CD14-positive monocyte (primary cell): ENCODE data around the gene UVSSA. TPM values are rescaled to one million over a fixed set of nuclear protein-coding genes. Genes with fewer than 3 reads are reported as not detected.
A peak's percentile ranks its signal among the peaks of the same experiment; 100 is the strongest.

ENCODE experiments used
- DNase-seq, 3 donors: peaks; one replicate each; pipeline ENCODE4 v3.0.0-alpha.2; 2011 to 2022
- H2AFZ ChIP-seq: 2 replicates; pipeline ENCODE4 v1.6.0; 2012; ENCODE audit warnings: mild to moderate bottlenecking, low read depth, low read length, inconsistent platforms; ENCODE audit not compliant: insufficient read depth, poor library complexity, severe bottlenecking
- H3K27ac ChIP-seq, 2 donors: 1 replicate in 1 of 2; 2 replicates in 1 of 2; pipeline ENCODE4 v1.5.1; 2012 to 2013; ENCODE audit warnings: low read length in 2 of 2, control low read depth in 1 of 2, inconsistent platforms in 1 of 2, low read depth in 1 of 2, mild to moderate bottlenecking in 1 of 2
- H3K27me3 ChIP-seq, 2 donors: one replicate each; pipeline versions ENCODE4 v1.6.0 to v1.6.1; 2011 to 2013; ENCODE audit warnings: low read length in 2 of 2; ENCODE audit not compliant: control insufficient read depth in 2 of 2, insufficient read depth in 2 of 2
- H3K36me3 ChIP-seq, 2 donors: replicated peaks in 1 of 2; 1 replicate in 1 of 2; 2 replicates in 1 of 2; pipeline versions ENCODE4 v1.5.1 to v1.6.1; 2012 to 2013; ENCODE audit warnings: low read length in 2 of 2, control low read depth in 1 of 2, inconsistent platforms in 1 of 2, mild to moderate bottlenecking in 1 of 2; ENCODE audit not compliant: insufficient read depth in 2 of 2, control insufficient read depth in 1 of 2
- H3K4me1 ChIP-seq, 2 donors: 1 replicate in 1 of 2; 2 replicates in 1 of 2; pipeline versions ENCODE4 v1.5.1 to v1.6.1; 2012 to 2013; ENCODE audit warnings: low read length in 2 of 2, control low read depth in 1 of 2, inconsistent platforms in 1 of 2, mild to moderate bottlenecking in 1 of 2, moderate library complexity in 1 of 2; ENCODE audit not compliant: insufficient read depth in 2 of 2, control insufficient read depth in 1 of 2
- H3K4me2 ChIP-seq: replicated peaks from 2 replicates; pipeline ENCODE3; 2012; ENCODE audit warnings: low read length, moderate library complexity, mild to moderate bottlenecking; ENCODE audit not compliant: poor library complexity, severe bottlenecking; ENCODE audit errors: extremely low read depth
- H3K4me3 ChIP-seq, 3 experiments: fragments of 200-600 bp in 1 of 3; sonication (generic) in 1 of 3; replicated peaks in 1 of 3; 1 replicate in 2 of 3; 2 replicates in 1 of 3; pipeline ENCODE4 v1.5.1; 2011 to 2013; ENCODE audit warnings: low read length in 3 of 3, mild to moderate bottlenecking in 3 of 3, control low read depth in 2 of 3, low read depth in 2 of 3, inconsistent platforms in 1 of 3, moderate library complexity in 1 of 3
- H3K79me2 ChIP-seq: 2 replicates; pipeline ENCODE4 v1.6.0; 2012; ENCODE audit warnings: mild to moderate bottlenecking, control low read depth, inconsistent platforms, low read length, moderate library complexity; ENCODE audit not compliant: insufficient read depth
- H3K9ac ChIP-seq: 2 replicates; pipeline ENCODE4 v1.6.0; 2017; ENCODE audit warnings: low read length, mild to moderate bottlenecking; ENCODE audit not compliant: insufficient read depth, poor library complexity, severe bottlenecking
- H3K9me3 ChIP-seq, 2 donors: replicated peaks in 1 of 2; 1 replicate in 1 of 2; 2 replicates in 1 of 2; pipeline versions ENCODE4 v1.5.1 to v1.6.1; 2012 to 2013; ENCODE audit warnings: low read length in 2 of 2, control low read depth in 1 of 2; ENCODE audit not compliant: control insufficient read depth in 1 of 2, insufficient read depth in 1 of 2
- H4K20me1 ChIP-seq: 2 replicates; pipeline ENCODE4 v1.6.0; 2012; ENCODE audit warnings: mild to moderate bottlenecking, low read length, control low read depth, moderate library complexity; ENCODE audit not compliant: insufficient read depth
- H3K27ac Mint-ChIP-seq, 7 donors: one replicate each; pipeline ENCODE4 v1.8.0; 2020; ENCODE audit warnings: mild to moderate bottlenecking in 7 of 7, mixed read lengths in 7 of 7, moderate library complexity in 6 of 7, inconsistent platforms in 2 of 7
- H3K27me3 Mint-ChIP-seq, 3 donors: one replicate each; pipeline ENCODE4 v1.8.0; 2021 to 2022; ENCODE audit warnings: low read depth in 3 of 3, mild to moderate bottlenecking in 3 of 3, mixed read lengths in 3 of 3, moderate library complexity in 3 of 3, inconsistent platforms in 1 of 3
- H3K36me3 Mint-ChIP-seq, 2 donors: one replicate each; pipeline ENCODE4 v1.8.0; 2020; ENCODE audit warnings: mixed read lengths in 2 of 2, inconsistent platforms in 1 of 2, mild to moderate bottlenecking in 1 of 2
- H3K4me1 Mint-ChIP-seq: one replicate; pipeline ENCODE4 v1.8.0; 2020; ENCODE audit warnings: mild to moderate bottlenecking, mixed read lengths
- H3K4me3 Mint-ChIP-seq, 2 donors: one replicate each; pipeline ENCODE4 v1.8.0; 2020; ENCODE audit warnings: mild to moderate bottlenecking in 2 of 2, mixed read lengths in 2 of 2, moderate library complexity in 1 of 2
- H3K9me3 Mint-ChIP-seq, 7 donors: one replicate each; pipeline ENCODE4 v1.8.0; 2020 to 2022; ENCODE audit warnings: mixed read lengths in 7 of 7, mild to moderate bottlenecking in 6 of 7, moderate library complexity in 6 of 7, inconsistent platforms in 2 of 7
- WGBS: methylation state at CpG from one replicate; pipeline ENCODE4 v1.1.5; 2013; ENCODE audit warnings: missing lambda C conversion rate; ENCODE audit not compliant: insufficient coverage; 5-methylcytosine and 5-hydroxymethylcytosine counted together
- intact Hi-C, 2 donors: fragments of 100-400 bp; cut with micrococcal nuclease; formaldehyde crosslinking; loops; one replicate each; pipeline versions ENCODE4 v1.15.0 to v1.15.1; 2023
- polyA plus RNA-seq, 3 donors: library from polyadenylated mRNA; depleted of rRNA in 1 of 3; unstranded in 2 of 3; stranded (reverse) in 1 of 3; fragments of 300-500 nt in 2 of 3; fragments of >200 nt in 1 of 3; fragmentation: Illumina TruSeq in 2 of 3; gene quantifications; 1 replicate in 2 of 3; 2 replicates in 1 of 3; pipeline ENCODE4 v1.2.3, GENCODE V29; 2012 to 2021
- TF ChIP-seq, protein P1 (sequence below): fragments of 200-600 bp; IDR thresholded peaks from one replicate; pipeline ENCODE4 v1.8.0; 2022; ENCODE audit warnings: antibody characterized with exemption, mild to moderate bottlenecking

The UVSSA gene
- polyA plus RNA-seq, 3 donors: 2.6 to 54.0 (median 4.8) TPM

DNA sequence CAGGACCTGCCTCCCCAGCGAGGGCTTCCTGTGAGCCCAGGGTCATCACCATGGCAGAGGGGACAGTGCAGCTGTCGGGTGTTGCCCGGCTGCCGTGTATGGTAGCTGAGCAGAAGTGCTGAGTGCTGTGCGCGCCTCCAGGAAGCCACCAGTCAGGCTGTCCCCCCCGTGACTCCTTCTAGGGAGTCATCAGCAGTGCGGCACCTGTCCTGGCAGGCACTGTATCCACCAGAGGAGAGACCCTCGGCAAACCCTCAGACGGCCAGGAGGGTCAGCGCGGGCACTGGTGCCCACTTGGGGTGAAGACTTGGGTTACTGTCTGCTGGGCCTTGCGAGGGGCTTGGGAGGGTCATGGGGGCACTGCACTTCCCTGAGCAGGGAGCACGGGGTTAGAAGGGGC, 8.4 kb downstream of the UVSSA start:
- Mint-ChIP-seq H3K27ac (peak overlapping the region in 2 of 7 donors; percentile 41 to 63), H3K9me3 (no peaks in the 10 kb centered on the region), H3K4me1 (peaks cover 4% of the 10 kb centered on the region), H3K27me3 (peaks cover 0 to 1% (median 0%) of the 10 kb centered on the region in 3 donors), H3K36me3 (peaks cover 37 to 80% of the 10 kb centered on the region in 2 donors), H3K4me3 (no peak overlapping the region)
- Histone ChIP-seq H3K27me3 (no peaks in the 10 kb centered on the region), H3K4me3 (no peak overlapping the region), H3K4me1 (no peaks in the 10 kb centered on the region), H3K27ac (no peak overlapping the region), H3K4me2 (no peak overlapping the region), H2AFZ (no peak overlapping the region), H3K79me2 (no peaks in the 10 kb centered on the region), H4K20me1 (no peaks in the 10 kb centered on the region), H3K36me3 (peaks cover 67 to 76% of the 10 kb centered on the region in 2 donors), H3K9ac (no peak overlapping the region), H3K9me3 (no peaks in the 10 kb centered on the region)
- TF ChIP-seq, protein P1, sequence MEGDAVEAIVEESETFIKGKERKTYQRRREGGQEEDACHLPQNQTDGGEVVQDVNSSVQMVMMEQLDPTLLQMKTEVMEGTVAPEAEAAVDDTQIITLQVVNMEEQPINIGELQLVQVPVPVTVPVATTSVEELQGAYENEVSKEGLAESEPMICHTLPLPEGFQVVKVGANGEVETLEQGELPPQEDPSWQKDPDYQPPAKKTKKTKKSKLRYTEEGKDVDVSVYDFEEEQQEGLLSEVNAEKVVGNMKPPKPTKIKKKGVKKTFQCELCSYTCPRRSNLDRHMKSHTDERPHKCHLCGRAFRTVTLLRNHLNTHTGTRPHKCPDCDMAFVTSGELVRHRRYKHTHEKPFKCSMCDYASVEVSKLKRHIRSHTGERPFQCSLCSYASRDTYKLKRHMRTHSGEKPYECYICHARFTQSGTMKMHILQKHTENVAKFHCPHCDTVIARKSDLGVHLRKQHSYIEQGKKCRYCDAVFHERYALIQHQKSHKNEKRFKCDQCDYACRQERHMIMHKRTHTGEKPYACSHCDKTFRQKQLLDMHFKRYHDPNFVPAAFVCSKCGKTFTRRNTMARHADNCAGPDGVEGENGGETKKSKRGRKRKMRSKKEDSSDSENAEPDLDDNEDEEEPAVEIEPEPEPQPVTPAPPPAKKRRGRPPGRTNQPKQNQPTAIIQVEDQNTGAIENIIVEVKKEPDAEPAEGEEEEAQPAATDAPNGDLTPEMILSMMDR: no peak
- intact Hi-C loops: no loop called here
- no peak for DNase-seq
- WGBS: 94% methylated on average over 13 of the region's 14 CpGs

DNA sequence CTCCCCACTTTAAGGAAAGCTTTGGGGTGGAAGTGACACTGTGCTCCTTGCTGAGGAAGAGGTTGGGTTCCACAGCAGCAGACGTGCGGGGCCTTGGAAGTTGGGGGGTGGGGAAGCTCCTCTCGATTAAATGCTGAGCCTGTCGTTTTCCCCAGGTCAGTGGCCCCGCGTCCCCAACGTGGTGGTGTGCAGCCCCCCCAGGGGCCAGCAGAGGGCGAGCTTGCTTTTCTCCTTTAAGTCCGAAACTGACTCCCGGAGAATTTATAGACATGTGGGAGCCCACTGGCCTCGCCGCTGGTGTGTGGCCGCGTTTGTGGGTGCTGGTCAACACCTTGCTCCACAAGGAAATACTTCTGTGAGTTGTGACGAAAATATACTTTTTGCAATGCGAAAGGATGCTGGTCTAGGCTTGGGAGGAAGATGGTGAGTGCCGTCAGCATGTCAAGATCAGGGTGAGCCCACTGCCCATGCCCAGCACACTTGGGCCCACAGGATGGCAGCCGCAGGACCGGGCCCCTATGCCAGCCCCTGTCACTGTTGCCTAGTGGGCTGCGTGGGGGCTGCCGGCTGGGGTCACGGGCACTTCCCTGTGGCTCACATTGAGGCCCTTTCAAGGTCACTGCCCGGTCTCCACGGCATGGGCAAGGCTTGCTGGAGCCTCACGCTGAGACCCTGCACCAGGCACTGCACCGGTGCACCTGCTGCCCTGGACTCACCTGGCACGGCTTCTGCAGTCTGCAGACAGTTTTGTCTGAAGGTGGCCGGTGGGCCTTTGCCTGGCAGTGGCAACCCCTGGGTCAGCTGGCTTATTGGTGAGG, 9.4 kb downstream of the UVSSA start:
- peak overlapping the region in 3 of 7 donors; percentile 30 to 73 (median 33) for H3K27ac Mint-ChIP-seq
- H4K20me1 ChIP-seq: no peaks in the 10 kb centered on the region
- TF ChIP-seq, protein P1: peak; percentile 81
- no peaks in the 10 kb centered on the region for H3K4me1 ChIP-seq
- H3K27ac ChIP-seq: no peak overlapping the region
- DNase-seq: peak; percentile 18 to 33 (median 30)
- no peak overlapping the region for H3K4me3 ChIP-seq
- no peaks in the 10 kb centered on the region for H3K79me2 ChIP-seq
- H3K4me3 Mint-ChIP-seq: no peak overlapping the region
- H3K36me3 Mint-ChIP-seq: peaks cover 33 to 83% of the 10 kb centered on the region in 2 donors
- H3K4me2 ChIP-seq: no peak overlapping the region
- peaks cover 74 to 85% of the 10 kb centered on the region in 2 donors for H3K36me3 ChIP-seq
- H3K27me3 ChIP-seq: no peaks in the 10 kb centered on the region
- H3K9ac ChIP-seq: no peak overlapping the region
- no peaks in the 10 kb centered on the region for H3K9me3 ChIP-seq
- intact Hi-C loops: loop anchor here in 1 of 2 donors (2.0 kb wide), 1 partner anchor 272 kb away; no protein-coding TSS in a partner anchor
- peaks cover 0 to 1% (median 0%) of the 10 kb centered on the region in 3 donors for H3K27me3 Mint-ChIP-seq
- 67% methylated on average over 26 of the region's 28 CpGs for WGBS
- no peaks in the 10 kb centered on the region for H3K9me3 Mint-ChIP-seq
- H3K4me1 Mint-ChIP-seq: peaks cover 4% of the 10 kb centered on the region
- no peak overlapping the region for H2AFZ ChIP-seq
